Endothelial cell of umbilical vein (primary cell): ENCODE measurements around the gene FBLIM1. TPM values are rescaled to one million over a fixed set of nuclear protein-coding genes. Genes with fewer than 3 reads are reported as not detected.

Experiments used
- Bru-seq: library from RNA; stranded (reverse); fragments of 400-500 nt; gene quantifications from one replicate; lab custom pipeline; 2021; lab: Mats Ljungman, UMichigan
- BruChase-seq, 2 experiments: library from RNA; stranded (reverse); fragments of 400-500 nt; gene quantifications; one replicate each; lab custom pipeline; 2021; lab: Mats Ljungman, UMichigan
- BruUV-seq: library from RNA; stranded (reverse); fragments of 400-500 nt; replicated peaks from 2 replicates; lab custom pipeline; 2021; lab: Mats Ljungman, UMichigan
- CTCF ChIA-PET: fragments of 300-600, 350-600 bp; sonication (Branson Sonifier 250); formaldehyde crosslinking; loops from one replicate; lab custom pipeline; 2021; ENCODE audit warnings: antibody characterized with exemption, inconsistent platforms; lab: Charles Lee
- POLR2A ChIA-PET: fragments of 300-600, 350-600 bp; sonication (Branson Sonifier 250); formaldehyde crosslinking; loops from one replicate; lab custom pipeline; 2021; ENCODE audit warnings: antibody characterized with exemption, inconsistent platforms; lab: Charles Lee
- DNase-seq: peaks from one replicate; pipeline ENCODE4 v3.0.0-alpha.2; 2011; ENCODE audit warnings: low read depth, low spot score
- FAIRE-seq: peaks from 2 replicates; lab custom pipeline; 2011; peaks lifted over from hg19 to GRCh38; lab: Jason Lieb, UNC
- H2AFZ ChIP-seq: 2 replicates; pipeline ENCODE4 v1.6.0; 2012; ENCODE audit warnings: low read depth, low read length, control low read depth, inconsistent platforms
- H3K27ac ChIP-seq: 2 replicates; pipeline ENCODE4 v1.5.1; 2011; ENCODE audit warnings: low read depth, mild to moderate bottlenecking, control low read depth, low read length, moderate library complexity; ENCODE audit not compliant: insufficient read depth
- H3K27me3 ChIP-seq, 2 experiments: 2 replicates each; pipeline versions ENCODE4 v1.6.0 to v1.6.1; 2011; ENCODE audit warnings: low read length in 2 of 2, mixed read lengths in 1 of 2; ENCODE audit not compliant: control insufficient read depth in 2 of 2, insufficient read depth in 2 of 2
- H3K36me3 ChIP-seq, 2 experiments: 2 replicates in 1 of 2; 3 replicates in 1 of 2; pipeline ENCODE4 v1.5.1; 2011; ENCODE audit warnings: low read length in 2 of 2, mild to moderate bottlenecking in 1 of 2, moderate library complexity in 1 of 2; ENCODE audit not compliant: control insufficient read depth in 2 of 2, insufficient read depth in 2 of 2; ENCODE audit errors: extremely low read depth in 1 of 2
- H3K4me1 ChIP-seq: 3 replicates; pipeline ENCODE4 v1.5.1; 2011; ENCODE audit warnings: mild to moderate bottlenecking, low read length; ENCODE audit not compliant: control insufficient read depth, insufficient read depth; ENCODE audit errors: extremely low read depth
- H3K4me2 ChIP-seq: 2 replicates; pipeline ENCODE4 v1.6.1; 2011; ENCODE audit warnings: low read length, control low read depth, mixed read lengths; ENCODE audit not compliant: insufficient read depth
- H3K4me3 ChIP-seq, 3 experiments: fragments of 200-600 bp in 1 of 3; sonication (generic), shearing (Covaris generic) in 1 of 3; replicated peaks in 1 of 3; 2 replicates each; pipeline ENCODE4 v1.5.1; 2011 to 2016; ENCODE audit warnings: control low read depth in 3 of 3, low read length in 3 of 3, mild to moderate bottlenecking in 2 of 3, inconsistent platforms in 1 of 3, low read depth in 1 of 3, moderate library complexity in 1 of 3; ENCODE audit not compliant: insufficient read depth in 1 of 3
- H3K79me2 ChIP-seq: 2 replicates; pipeline ENCODE4 v1.6.0; 2012; ENCODE audit warnings: low read length, inconsistent platforms; ENCODE audit not compliant: control insufficient read depth, insufficient read depth
- H3K9ac ChIP-seq: replicated peaks from 2 replicates; pipeline ENCODE3; 2011; ENCODE audit warnings: low read length, control low read depth; ENCODE audit not compliant: insufficient read depth; ENCODE audit errors: extremely low read depth
- H3K9me1 ChIP-seq: replicated peaks from 3 replicates; pipeline ENCODE4 v1.6.0; 2011; ENCODE audit warnings: mild to moderate bottlenecking, low read length; ENCODE audit not compliant: control insufficient read depth, insufficient read depth; ENCODE audit errors: extremely low read depth
- H3K9me3 ChIP-seq: replicated peaks from 2 replicates; pipeline ENCODE4 v1.5.1; 2012; ENCODE audit warnings: low read length, inconsistent platforms; ENCODE audit not compliant: control insufficient read depth, insufficient read depth
- H4K20me1 ChIP-seq: replicated peaks from 2 replicates; pipeline ENCODE3; 2011; ENCODE audit warnings: mild to moderate bottlenecking, low read length; ENCODE audit not compliant: control insufficient read depth, insufficient read depth; ENCODE audit errors: extremely low read depth
- POLR2AphosphoS5 ChIP-seq: IDR thresholded peaks from 2 replicates; pipeline ENCODE4 v1.6.1; 2012; ENCODE audit warnings: low read depth, mild to moderate bottlenecking, control low read depth, low read length, moderate library complexity; ENCODE audit not compliant: insufficient read depth
- dilution Hi-C: fragments of 300-500 bp; cut with MboI; formaldehyde crosslinking; loops from one replicate; pipeline ENCODE4 v1.15.0; 2019; ENCODE audit warnings: low sequenced_read_pairs; ENCODE audit not compliant: extremely low pct_ligation_motif_present
- intact Hi-C: fragments of 100-400 bp; cut with micrococcal nuclease; formaldehyde crosslinking; loops from one replicate; pipeline ENCODE4 v1.10.0; 2022
- long read RNA-seq: library from polyadenylated mRNA; stranded (forward); transcript quantifications from one replicate; pipeline ENCODE4 v2.0.0, GENCODE V29; 2021
- polyA minus RNA-seq, 3 experiments: library from RNA; depleted of rRNA, polyadenylated mRNA; stranded (reverse); fragments of >200 nt; gene quantifications; 1 replicate in 1 of 3; 2 replicates in 2 of 3; pipeline ENCODE4 v1.2.3, GENCODE V29; 2011
- polyA plus RNA-seq, 4 experiments: library from polyadenylated mRNA; depleted of rRNA in 3 of 4; stranded (reverse) in 3 of 4; unstranded in 1 of 4; fragments of >200 nt; gene quantifications; 2 replicates each; pipeline versions ENCODE4 v1.2.1 to v1.2.3, GENCODE V29; 2011 to 2012; ENCODE audit warnings: missing spikeins in 1 of 4
- total RNA-seq: library from RNA; stranded (reverse); gene quantifications from 2 replicates; pipeline ENCODE4 v1.2.3, GENCODE V29; 2021
- TF ChIP-seq, protein P1 (sequence below), 2 donors: IDR thresholded peaks; 1 replicate in 1 of 2; 2 replicates in 1 of 2; pipeline ENCODE4 v1.5.1; 2011; ENCODE audit warnings: low read length in 2 of 2, mild to moderate bottlenecking in 2 of 2, moderate library complexity in 2 of 2, control low read depth in 1 of 2, inconsistent platforms in 1 of 2, low read depth in 1 of 2; ENCODE audit not compliant: insufficient read depth in 1 of 2; ENCODE audit errors: extremely low read depth in 1 of 2

FBLIM1 gene
- total RNA-seq = 363 and 394 TPM in 2 replicates
- polyA plus RNA-seq = 414 and 436 TPM in 2 replicates
- 349 and 462 TPM in 2 replicates for polyA plus RNA-seq (2011; cell fraction: cytosol; rRNA removed)
- polyA plus RNA-seq (2011; cell fraction: nucleus; rRNA removed) = 354 and 389 TPM in 2 replicates
- polyA plus RNA-seq (2012) = 254 and 300 TPM in 2 replicates
- 209 and 240 TPM in 2 replicates for polyA minus RNA-seq
- polyA minus RNA-seq (2011; cell fraction: cytosol; rRNA and poly(A)+ RNA removed) = 1.9 TPM
- 110 and 175 TPM in 2 replicates for polyA minus RNA-seq (2011; cell fraction: nucleus; rRNA and poly(A)+ RNA removed)
- Bru-seq, nascent RNA = percentile 88 among the genes with signal in this experiment
- BruChase-seq, experiment 1, labeled RNA remaining after a 6-hour chase = percentile 96 among the genes with signal in this experiment
- percentile 96 among the genes with signal in this experiment for BruChase-seq, experiment 2, labeled RNA remaining after a 2-hour chase
- long read RNA-seq, transcript FBLIM1-202 (9 exons, 3,695 nt) = major isoform, 294 of 1,080 reads
- long read RNA-seq, partial matches to known transcripts = 133 of 1,080 reads
- long read RNA-seq, other reads (novel, unspliced or antisense) = 647 of 1,080 reads

DNA sequence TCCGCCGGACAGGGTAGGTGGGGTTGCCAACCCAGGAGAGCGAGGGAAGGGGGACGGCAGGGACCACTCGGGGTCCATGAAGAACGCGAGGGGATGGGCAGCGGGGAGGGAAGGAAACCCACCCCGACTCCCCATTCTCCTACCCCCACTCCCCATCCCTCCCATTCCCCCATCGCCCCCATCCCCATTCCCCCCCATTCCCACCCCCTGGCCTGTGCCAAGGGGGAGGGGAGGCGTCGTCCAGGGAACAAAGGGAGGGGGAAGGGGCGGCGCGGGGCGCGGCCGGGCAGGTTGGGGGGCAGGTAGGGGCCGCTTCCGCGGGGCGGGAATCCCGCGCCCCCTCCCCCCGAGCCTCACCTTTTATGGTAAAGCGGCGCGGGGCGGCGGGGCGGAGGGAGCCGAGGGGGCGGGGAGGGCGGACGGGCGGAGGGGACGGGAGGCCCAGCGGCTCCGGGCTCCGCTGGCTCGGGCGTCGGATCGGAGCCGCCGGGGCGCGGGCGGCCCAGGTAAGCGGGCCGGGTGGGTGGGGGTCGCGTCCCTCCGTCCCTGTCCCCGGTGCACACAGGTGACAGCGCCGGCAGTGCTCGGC, at the start of gene FBLIM1:
Gene FBLIM1 (plus strand): TSS at position 453 of the 589 bp plus-strand sequence. CDS start 6,189 bp downstream, outside the sequence.
- Histone ChIP-seq H3K9me3 (no peaks in the 10 kb centered on the region), H3K27ac (peak within 1 kb of the TSS; percentile 81), H3K4me2 (peak within 1 kb of the TSS; percentile 95), H3K4me1 (peaks cover 46% of the 10 kb centered on the region), H3K27me3 (no peaks in the 10 kb centered on the region), H3K4me3 (peak within 1 kb of the TSS; percentile 92 to 99 (median 97)), H2AFZ (no peak within 1 kb of the TSS), H3K36me3 (peaks cover 0 to 4% of the 10 kb centered on the region in 2 experiments), H4K20me1 (no peaks in the 10 kb centered on the region), H3K79me2 (peaks cover 47% of the 10 kb centered on the region), H3K9me1 (no peaks in the 10 kb centered on the region), H3K9ac (peak within 1 kb of the TSS; percentile 96)
- dilution Hi-C loops (no loop called here), intact Hi-C loops (no loop called here)
- POLR2A ChIA-PET = interaction anchor here (0.6 to 1.0 kb wide), 2 partner anchors 12 to 17 kb away, joined by 3 read pairs; no protein-coding TSS in a partner anchor
- FAIRE-seq (no peak), DNase-seq (no peak)
- peak; percentile 90 for TF ChIP-seq POLR2AphosphoS5
- TF ChIP-seq, protein P1, sequence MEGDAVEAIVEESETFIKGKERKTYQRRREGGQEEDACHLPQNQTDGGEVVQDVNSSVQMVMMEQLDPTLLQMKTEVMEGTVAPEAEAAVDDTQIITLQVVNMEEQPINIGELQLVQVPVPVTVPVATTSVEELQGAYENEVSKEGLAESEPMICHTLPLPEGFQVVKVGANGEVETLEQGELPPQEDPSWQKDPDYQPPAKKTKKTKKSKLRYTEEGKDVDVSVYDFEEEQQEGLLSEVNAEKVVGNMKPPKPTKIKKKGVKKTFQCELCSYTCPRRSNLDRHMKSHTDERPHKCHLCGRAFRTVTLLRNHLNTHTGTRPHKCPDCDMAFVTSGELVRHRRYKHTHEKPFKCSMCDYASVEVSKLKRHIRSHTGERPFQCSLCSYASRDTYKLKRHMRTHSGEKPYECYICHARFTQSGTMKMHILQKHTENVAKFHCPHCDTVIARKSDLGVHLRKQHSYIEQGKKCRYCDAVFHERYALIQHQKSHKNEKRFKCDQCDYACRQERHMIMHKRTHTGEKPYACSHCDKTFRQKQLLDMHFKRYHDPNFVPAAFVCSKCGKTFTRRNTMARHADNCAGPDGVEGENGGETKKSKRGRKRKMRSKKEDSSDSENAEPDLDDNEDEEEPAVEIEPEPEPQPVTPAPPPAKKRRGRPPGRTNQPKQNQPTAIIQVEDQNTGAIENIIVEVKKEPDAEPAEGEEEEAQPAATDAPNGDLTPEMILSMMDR (IDR thresholded peaks at IDR 0.05; ENCODE audit: extremely low read depth in 1 of 2, insufficient read depth in 1 of 2, low read depth in 1 of 2, low read length in 2 of 2) = no peak
- CTCF ChIA-PET = interaction anchor here (1.0 to 4.4 kb wide), 2 partner anchors 11 to 18 kb away, joined by 3 to 31 read pairs; no protein-coding TSS in a partner anchor
- no TSS peak for BruUV-seq
